ENCODE measurements around the gene FAM181A.

DNA sequence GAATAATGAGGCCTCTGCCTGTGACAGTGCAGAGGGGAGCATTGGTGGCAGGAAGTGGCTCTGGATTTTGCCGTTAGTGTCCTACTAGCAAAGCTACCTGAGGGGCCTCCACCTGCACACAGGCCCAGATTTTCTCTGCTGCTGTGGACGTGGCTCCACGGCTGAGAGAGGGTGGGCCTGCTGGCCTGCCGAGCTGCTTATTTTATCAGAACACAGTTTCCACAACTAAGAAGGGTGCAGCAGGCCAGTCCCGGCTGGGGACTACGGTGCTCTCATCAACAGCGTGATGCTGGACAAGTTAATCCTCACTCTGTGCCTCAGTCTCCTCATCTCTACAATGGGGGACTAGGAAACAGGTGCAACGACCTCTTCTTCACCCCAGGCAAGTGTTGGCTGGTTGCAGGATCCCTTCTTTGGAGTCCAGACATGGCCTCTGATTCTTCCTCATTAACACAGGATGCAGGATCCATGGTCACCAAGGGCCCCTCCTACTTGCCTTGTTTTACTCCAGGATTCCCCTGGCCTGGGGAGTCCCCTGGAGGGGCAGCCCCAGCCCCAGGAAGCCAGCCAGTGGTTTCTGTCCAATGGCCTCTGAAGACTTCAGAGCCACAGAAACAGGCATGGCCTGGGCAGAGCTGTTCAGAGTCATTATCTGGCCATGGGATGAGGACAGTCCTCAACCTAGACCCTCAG is 3.3 kb downstream of the FAM181A start:
- TF ChIP-seq, protein P1, sequence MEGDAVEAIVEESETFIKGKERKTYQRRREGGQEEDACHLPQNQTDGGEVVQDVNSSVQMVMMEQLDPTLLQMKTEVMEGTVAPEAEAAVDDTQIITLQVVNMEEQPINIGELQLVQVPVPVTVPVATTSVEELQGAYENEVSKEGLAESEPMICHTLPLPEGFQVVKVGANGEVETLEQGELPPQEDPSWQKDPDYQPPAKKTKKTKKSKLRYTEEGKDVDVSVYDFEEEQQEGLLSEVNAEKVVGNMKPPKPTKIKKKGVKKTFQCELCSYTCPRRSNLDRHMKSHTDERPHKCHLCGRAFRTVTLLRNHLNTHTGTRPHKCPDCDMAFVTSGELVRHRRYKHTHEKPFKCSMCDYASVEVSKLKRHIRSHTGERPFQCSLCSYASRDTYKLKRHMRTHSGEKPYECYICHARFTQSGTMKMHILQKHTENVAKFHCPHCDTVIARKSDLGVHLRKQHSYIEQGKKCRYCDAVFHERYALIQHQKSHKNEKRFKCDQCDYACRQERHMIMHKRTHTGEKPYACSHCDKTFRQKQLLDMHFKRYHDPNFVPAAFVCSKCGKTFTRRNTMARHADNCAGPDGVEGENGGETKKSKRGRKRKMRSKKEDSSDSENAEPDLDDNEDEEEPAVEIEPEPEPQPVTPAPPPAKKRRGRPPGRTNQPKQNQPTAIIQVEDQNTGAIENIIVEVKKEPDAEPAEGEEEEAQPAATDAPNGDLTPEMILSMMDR (IDR thresholded peaks at IDR 0.05; ENCODE audit: insufficient read depth, low read length, poor library complexity, severe bottlenecking), result no peak
- TF ChIP-seq EZH2phosphoT487 (conservative IDR thresholded peaks at IDR 0.05; ENCODE audit: low read length), result no peak
